Stimulated activated CD4-positive, alpha-beta T cell treated with anti-CD3 and anti-CD28 coated beads, TNF-alpha, amount 100 ng/mL, for 4 hours (primary cell): ENCODE measurements around the gene SARS1.

ENCODE experiments used
- DNase-seq, 3 experiments: peaks; one replicate each; pipeline ENCODE4 v3.0.0-alpha.2; 2020; ENCODE audit warnings: low read depth in 3 of 3

Gene SARS1

GRCh38 chr1:109249654-109250401 lies 36.1 kb downstream of the SARS1 start:
- no peak for DNase-seq

DNA sequence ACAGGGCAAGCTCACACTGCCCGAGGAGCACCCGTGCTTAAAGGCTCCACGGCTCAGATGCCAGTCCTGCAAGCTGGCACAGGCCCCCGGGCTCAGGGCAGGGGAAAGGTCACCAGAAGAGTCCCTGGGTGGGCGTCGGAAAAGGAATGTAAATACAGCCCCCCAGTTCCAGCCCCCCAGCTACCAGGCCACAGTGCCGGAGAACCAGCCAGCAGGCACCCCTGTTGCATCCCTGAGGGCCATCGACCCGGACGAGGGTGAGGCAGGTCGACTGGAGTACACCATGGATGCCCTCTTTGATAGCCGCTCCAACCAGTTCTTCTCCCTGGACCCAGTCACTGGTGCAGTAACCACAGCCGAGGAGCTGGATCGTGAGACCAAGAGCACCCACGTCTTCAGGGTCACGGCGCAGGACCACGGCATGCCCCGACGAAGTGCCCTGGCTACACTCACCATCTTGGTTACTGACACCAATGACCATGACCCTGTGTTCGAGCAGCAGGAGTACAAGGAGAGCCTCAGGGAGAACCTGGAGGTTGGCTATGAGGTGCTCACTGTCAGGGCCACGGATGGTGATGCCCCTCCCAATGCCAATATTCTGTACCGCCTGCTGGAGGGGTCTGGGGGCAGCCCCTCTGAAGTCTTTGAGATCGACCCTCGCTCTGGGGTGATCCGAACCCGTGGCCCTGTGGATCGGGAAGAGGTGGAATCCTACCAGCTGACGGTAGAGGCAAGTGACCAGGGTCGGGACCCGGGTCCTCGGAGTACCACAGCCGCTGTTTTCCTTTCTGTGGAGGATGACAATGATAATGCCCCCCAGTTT lies 36.9 kb downstream of the SARS1 start:
- DNase-seq, result no peak

GRCh38 chr1:109251277-109252166 lies 37.8 kb downstream of the SARS1 start:
- no peak for DNase-seq

GRCh38 chr1:109252167-109252892 lies 38.6 kb downstream of the SARS1 start:
- no peak for DNase-seq

GRCh38 chr1:109252893-109253802 lies 39.4 kb downstream of the SARS1 start:
- no peak for DNase-seq

DNA sequence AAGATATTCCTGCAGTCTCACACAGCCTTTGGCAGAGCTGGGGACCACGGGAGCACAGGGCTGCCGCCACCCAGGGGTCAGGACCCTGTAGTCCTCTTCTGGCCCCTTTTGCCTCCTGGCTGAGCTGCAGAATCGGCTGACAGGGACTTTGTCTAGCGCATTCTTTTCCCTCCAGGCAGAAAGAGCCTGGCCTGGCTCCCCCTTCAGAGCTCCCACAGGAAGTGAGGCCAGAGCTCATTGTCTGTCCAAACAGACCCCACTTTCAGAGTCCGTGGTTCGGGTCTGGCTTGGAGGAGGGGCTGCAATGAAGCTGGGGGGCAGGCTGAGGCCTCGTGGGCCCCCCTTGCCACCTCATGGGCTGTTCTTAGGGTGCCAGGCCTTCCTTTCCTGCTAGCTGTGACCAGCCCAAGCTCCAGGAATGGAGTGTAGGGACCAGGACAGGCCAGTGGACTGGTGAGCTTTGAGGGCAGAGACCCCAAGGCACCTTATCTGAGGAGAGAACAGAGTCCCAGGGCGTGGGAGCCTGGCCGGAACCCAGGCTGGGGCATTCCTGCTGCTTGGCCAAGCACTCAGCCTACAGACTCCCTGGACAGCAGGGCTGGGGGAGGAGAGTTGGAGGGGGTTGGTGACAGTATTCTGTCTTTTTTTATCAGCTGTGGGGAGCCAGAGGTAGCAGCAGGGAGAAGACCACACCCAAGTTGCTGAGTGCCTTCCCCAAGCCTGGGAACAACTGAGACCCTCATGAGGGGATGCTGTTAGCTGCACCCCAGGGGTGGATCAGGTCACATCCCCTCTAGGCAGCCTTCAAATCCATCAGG lies 40.3 kb downstream of the SARS1 start:
- DNase-seq, result no peak

DNA sequence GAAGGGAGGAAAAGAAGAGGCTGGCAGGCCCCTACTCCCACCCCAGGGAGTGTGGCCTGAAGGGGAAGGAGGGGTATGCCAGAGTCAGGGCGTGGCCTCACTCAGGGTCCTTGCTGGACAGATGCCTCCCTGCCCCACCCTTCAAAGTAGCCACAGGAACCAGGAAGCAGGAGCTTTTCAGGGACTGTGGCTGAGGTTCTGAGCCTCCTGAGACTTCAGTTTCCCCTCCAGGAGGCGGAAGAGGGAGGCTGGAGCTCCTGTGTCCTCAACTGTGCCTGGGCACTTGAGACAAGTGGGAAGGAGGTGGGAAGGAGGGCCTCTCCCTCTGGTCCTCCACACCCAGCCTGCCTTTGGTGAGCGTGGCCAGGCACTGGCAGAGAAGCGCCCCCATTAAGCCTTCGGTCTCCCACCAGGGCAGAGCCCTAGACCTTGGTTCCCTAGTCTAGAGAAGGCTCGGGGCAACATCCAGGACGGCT lies 40.9 kb downstream of the SARS1 start:
- no peak for DNase-seq

GRCh38 chr1:109255097-109255651 lies 41.5 kb downstream of the SARS1 start:
- no peak for DNase-seq

DNA sequence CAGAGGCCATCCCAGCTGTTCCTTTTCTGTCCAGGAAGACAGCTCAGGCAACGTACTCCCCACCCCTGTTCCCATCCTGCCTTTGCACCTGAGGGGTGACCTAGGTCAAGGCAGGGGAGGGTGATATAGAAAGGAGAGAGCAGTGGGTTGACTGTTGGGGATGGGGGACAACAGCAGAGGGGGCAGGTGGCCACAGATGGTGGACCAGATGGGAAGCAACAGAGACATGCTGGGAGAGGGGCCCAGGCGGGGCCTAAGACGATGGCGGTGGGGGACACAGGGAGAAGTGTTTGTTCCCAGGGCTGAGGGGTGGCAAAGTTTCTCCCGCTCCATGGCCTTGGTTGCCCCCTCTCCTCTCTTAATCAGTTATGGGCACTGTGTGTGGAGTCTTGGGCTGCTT lies 42.0 kb downstream of the SARS1 start:
- no peak for DNase-seq

DNA sequence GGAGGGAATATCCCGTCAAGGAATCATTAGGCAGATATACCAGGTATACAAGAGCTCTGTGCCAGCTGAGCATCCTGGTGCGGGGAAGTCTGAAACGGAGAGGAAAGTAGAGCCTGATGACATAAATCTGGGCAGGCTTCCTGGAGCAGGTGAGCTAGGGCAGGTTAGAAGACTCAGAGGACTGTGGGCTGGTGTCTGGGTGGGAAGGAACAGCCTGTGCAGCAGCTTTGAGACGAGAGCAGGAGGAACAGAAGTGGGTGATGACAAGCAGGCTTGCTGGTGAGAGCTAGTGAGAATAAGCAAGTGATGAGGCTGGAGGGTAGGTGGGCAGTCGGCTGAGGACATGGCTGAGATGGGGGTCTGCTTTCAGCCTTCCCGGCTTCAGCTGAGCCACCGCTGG lies 42.4 kb downstream of the SARS1 start:
- no peak for DNase-seq

DNA sequence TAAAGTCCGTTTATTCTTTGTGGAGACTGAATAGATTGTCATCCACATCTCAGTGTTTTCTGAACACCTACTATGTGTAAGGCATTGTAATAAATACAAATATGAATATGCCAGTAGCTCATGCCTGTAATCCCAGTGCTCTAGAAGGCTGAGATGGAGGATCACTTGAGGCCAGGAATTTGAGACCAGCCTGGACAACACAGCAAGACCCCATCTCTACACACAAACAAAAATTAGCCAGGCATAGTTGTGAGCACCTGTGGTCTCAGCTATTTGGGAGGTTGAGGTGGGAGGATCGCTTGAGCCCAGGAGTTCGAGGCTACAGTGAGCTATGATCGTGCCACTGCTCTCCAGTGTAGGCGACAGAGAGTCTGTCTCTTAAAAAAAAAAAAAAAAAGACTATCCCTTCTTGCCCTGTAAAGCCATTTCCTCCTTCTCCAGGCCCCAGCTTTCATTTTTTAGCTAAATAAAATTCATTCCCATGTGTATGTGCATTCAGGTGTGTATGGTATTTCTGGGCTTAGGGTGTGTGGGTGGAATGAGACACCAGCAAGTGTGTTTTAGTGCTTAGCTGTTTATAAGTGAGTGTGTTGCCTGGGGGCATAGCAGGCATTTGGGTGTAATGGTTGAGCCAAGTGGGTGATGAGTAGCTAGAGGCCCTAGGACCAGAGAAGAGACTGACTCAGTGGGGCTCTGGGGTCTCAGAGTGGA lies 43.4 kb downstream of the SARS1 start:
- no peak for DNase-seq

DNA sequence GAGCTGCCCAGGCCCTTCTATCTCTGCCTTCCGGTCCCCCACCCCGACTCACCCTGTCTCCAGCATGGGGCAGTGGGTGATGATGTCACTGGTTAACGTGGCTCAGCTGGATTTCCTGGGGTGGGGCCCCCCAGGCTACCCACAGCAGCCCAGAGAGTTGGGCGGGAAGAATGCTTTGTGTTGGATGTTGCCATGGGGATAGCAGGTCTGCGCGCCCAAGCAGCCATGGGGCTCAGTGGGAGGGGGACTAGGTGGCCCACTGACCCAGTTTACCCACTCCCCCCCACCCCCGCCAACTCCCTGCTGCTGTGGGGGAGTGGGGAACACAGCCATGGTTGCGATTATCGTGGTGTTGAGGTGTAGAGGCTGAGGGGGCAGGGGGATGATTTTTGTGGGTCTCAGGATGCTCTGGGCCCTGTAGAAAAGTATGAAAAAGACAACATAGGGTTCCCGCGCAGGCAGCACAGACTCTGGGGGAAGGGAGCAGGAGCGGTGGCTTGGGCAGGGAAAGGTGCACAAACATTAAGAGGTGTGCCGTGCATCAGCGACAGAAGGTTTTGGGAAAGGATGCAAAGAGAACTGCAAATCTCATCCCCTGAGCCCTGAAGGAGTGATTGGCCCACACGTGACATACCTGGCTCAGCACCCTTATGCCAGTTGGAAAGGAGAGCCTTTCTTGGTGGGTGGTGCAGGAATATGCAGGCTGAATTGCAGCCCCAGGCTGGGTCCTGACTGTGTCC lies 44.1 kb downstream of the SARS1 start:
- no peak for DNase-seq

DNA sequence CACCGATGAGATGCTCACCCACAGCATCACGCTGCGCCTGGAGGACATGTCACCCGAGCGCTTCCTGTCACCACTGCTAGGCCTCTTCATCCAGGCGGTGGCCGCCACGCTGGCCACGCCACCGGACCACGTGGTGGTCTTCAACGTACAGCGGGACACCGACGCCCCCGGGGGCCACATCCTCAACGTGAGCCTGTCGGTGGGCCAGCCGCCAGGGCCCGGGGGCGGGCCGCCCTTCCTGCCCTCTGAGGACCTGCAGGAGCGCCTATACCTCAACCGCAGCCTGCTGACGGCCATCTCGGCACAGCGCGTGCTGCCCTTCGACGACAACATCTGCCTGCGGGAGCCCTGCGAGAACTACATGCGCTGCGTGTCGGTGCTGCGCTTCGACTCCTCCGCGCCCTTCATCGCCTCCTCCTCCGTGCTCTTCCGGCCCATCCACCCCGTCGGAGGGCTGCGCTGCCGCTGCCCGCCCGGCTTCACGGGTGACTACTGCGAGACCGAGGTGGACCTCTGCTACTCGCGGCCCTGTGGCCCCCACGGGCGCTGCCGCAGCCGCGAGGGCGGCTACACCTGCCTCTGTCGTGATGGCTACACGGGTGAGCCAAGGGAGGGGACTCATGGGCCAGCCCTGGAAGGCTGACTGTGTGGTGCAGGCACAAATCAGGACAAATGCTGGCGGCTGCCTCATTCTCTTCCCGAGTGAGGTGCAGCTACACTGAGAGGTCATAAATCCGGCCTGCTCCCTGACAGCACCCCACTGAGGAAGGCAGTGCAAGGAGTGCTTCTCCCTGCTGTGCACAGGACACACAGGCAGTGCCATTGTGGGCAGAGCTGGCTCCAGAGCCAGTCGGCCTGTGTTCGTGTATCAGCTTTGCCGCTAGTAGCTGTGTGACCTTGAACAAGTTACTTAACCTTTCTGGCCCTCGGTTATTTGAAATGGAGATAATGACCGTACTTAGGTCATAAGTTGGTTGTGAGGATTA lies 45.1 kb downstream of the SARS1 start:
- no peak for DNase-seq

- no peak for DNase-seq
Measured at GRCh38 chr1:109259674-109260557, 46.2 kb downstream of the SARS1 start.

- no peak for DNase-seq
Measured at GRCh38 chr1:109261006-109261405, 47.3 kb downstream of the SARS1 start.
